GM08714 (cell line): Measurements from ENCODE around the gene ZBTB1.

ENCODE experiments used
- H3K4me3 ChIP-seq: fragments of 200-500 bp; sonication (Bioruptor generic); 2 replicates; pipeline ENCODE4 v1.5.1; 2014; ENCODE audit warnings: mild to moderate bottlenecking, low read length, inconsistent platforms
- ZNF274 ChIP-seq: IDR thresholded peaks from 2 replicates; pipeline ENCODE4 v1.6.1; 2012; ENCODE audit warnings: mild to moderate bottlenecking, low read depth, low read length

ZBTB1 gene

DNA sequence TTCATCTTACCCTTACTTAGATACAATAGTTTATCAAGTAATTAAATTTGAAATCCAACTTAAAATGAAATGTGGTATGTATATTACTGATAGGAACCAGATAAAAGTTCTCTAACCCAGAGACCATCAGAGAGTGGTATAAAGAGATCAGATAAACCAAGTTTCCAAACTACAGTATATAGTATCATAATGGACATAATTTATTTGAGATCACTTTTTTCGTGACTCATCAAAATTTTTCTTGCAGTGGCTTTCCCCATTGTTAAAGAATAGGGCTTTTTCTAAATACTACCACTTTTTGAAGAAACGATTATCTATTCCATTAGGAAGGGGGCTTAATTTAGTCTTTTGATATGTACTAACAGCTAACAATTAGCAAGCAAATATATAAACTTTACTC is 20.8 kb downstream of the ZBTB1 start:
- H3K4me3 ChIP-seq = no peak overlapping the region
- no peak for TF ChIP-seq ZNF274

DNA sequence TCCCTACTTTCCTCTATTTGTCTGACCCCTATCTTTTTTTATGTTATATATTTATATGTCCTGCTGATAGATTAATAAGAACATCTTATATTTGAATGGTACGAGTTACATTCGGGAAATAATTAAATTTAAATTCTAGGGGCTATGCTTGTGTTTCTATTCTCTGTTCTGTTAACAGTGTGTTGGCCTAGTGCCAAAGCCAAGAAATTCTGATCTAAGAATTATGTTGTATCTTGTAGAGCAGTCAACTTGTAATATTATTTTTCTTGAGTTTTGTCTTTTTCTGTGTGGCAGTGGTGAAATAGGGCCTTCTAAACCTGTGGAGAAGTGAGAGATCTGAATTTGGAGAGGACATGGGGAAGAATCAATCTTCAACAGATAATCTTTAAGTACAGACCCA is 27.0 kb downstream of the ZBTB1 start:
- H3K4me3 ChIP-seq = no peak overlapping the region
- no peak for TF ChIP-seq ZNF274

DNA sequence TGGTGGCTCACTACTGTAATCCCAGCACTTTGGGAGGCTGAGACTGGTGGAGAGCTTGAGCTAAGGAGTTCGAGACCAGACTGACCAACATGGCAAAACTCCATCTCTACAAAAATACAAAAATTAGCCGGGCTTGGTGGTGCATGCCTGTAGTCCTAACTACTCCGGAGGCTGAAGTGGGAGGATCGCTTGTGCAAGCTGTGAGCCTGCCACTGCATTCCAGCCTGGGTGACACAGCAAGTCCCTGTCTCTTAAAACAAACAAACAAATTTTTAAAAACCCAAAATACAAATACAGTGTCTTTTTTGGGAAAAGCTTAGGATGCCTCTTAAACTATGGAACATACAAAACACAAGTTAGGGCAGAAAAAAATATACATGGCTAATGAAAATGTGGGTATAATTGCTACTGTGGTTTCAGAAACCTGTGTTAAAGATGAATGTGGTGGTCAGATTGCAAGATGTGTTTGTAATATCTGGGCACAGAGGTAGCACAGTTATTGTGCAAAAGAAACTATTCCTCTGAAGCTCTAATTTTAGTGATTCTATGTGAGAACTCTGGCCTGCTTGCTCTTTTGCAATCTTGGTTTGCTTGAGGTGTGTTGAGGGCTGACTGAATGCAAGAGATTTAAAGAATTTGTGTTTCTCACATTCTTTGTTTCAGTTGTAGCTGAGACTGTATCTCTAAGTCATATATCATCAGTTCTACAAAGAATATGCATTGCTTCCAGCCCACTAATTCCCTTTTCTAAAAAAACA is 32.1 kb downstream of the ZBTB1 start:
- no peak overlapping the region for H3K4me3 ChIP-seq
- no peak for TF ChIP-seq ZNF274

DNA sequence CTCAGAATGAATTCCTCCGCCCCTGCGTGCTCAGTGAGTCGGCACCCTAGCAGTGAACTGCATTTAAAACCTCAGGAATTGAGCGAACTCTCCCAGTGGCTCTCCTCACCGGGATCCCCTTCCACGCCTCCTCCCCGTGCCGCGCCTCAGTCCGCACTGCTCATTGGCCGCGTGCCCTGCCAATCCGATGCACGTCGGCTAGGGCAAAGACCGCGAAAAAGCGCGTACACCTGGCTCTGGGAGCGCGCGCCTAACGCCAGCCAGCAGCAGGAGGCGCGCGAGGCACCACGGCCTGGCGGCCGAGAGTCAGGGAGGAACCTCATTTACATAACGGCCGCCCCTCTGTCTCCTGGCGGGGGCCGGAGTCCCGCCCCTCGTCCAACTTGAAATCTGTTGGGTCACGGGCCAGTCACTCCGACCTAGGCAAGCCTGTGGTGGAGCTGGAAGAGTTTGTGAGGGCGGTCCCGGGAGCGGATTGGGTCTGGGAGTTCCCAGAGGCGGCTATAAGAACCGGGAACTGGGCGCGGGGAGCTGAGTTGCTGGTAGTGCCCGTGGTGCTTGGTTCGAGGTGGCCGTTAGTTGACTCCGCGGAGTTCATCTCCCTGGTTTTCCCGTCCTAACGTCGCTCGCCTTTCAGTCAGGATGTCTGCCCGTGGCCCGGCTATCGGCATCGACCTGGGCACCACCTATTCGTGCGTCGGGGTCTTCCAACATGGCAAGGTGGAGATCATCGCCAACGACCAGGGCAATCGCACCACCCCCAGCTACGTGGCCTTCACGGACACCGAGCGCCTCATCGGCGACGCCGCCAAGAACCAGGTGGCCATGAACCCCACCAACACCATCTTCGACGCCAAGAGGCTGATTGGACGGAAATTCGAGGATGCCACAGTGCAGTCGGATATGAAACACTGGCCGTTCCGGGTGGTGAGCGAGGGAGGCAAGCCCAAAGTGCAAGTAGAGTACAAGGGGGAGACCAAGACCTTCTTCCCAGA is 35.9 kb downstream of the ZBTB1 start, which contains the start of gene HSPA2:
TSS of gene HSPA2 (plus strand) at position 534 of the 995 bp plus-strand sequence. CDS start at position 643, 109 bp downstream.
- peak within 1 kb of the TSS; percentile 69 for H3K4me3 ChIP-seq
- TF ChIP-seq ZNF274 = no peak

DNA sequence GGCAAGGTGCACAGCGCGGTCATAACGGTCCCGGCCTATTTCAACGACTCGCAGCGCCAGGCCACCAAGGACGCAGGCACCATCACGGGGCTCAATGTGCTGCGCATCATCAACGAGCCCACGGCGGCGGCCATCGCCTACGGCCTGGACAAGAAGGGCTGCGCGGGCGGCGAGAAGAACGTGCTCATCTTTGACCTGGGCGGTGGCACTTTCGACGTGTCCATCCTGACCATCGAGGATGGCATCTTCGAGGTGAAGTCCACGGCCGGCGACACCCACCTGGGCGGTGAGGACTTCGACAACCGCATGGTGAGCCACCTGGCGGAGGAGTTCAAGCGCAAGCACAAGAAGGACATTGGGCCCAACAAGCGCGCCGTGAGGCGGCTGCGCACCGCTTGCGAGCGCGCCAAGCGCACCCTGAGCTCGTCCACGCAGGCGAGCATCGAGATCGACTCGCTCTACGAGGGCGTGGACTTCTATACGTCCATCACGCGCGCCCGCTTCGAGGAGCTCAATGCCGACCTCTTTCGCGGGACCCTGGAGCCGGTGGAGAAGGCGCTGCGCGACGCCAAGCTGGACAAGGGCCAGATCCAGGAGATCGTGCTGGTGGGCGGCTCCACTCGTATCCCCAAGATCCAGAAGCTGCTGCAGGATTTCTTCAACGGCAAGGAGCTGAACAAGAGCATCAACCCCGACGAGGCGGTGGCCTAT is 36.8 kb downstream of the ZBTB1 start:
- no peak overlapping the region; the same call in 1 of the 2 replicates for H3K4me3 ChIP-seq
- no peak for TF ChIP-seq ZNF274

DNA sequence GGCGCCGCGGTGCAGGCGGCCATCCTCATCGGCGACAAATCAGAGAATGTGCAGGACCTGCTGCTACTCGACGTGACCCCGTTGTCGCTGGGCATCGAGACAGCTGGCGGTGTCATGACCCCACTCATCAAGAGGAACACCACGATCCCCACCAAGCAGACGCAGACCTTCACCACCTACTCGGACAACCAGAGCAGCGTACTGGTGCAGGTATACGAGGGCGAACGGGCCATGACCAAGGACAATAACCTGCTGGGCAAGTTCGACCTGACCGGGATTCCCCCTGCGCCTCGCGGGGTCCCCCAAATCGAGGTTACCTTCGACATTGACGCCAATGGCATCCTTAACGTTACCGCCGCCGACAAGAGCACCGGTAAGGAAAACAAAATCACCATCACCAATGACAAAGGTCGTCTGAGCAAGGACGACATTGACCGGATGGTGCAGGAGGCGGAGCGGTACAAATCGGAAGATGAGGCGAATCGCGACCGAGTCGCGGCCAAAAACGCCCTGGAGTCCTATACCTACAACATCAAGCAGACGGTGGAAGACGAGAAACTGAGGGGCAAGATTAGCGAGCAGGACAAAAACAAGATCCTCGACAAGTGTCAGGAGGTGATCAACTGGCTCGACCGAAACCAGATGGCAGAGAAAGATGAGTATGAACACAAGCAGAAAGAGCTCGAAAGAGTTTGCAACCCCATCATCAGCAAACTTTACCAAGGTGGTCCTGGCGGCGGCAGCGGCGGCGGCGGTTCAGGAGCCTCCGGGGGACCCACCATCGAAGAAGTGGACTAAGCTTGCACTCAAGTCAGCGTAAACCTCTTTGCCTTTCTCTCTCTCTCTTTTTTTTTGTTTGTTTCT is 37.6 kb downstream of the ZBTB1 start:
- peak overlapping the region; percentile 25 for H3K4me3 ChIP-seq
- no peak for TF ChIP-seq ZNF274

DNA sequence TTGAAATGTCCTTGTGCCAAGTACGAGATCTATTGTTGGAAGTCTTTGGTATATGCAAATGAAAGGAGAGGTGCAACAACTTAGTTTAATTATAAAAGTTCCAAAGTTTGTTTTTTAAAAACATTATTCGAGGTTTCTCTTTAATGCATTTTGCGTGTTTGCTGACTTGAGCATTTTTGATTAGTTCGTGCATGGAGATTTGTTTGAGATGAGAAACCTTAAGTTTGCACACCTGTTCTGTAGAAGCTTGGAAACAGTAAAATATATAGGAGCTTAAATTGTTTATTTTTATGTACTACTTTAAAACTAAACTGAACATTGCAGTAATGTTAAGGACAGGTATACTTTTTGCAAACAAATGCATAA is 38.2 kb downstream of the ZBTB1 start:
- TF ChIP-seq ZNF274 = no peak
- H3K4me3 ChIP-seq = peak overlapping the region; percentile 25; the same call in 1 of the 2 replicates

DNA sequence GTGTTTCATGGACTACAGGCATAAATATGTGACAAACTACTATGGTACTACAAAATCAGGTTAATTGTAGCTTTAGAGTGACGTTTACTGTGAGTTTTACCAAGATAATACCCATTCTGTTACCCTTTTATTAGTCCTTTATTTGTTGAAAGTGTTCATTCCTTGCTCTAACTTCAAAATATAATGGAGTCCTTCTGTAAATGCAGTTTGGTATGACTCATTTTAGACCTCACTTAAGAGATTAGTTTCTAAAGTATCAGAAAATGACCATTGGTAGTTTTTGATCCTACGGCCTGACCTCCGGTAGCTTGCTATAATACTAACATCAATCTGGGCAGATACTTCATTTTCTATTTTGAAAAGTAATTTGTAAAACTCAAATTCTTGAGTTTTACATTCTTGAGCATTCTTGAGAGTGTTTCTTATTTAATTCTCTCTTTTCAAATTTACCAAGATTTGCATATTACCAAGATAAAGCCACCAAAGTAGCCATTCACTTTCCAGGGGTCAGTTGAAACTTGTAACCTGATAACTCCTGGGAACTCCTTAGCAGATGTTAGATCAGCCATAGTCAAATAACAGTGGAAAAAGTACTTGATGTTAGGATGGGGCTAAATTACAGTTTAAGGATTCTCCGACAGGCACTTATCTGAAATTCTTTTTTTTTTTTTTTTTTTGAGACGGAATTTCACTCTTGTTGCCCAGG is 40.2 kb downstream of the ZBTB1 start:
- TF ChIP-seq ZNF274 = no peak

DNA sequence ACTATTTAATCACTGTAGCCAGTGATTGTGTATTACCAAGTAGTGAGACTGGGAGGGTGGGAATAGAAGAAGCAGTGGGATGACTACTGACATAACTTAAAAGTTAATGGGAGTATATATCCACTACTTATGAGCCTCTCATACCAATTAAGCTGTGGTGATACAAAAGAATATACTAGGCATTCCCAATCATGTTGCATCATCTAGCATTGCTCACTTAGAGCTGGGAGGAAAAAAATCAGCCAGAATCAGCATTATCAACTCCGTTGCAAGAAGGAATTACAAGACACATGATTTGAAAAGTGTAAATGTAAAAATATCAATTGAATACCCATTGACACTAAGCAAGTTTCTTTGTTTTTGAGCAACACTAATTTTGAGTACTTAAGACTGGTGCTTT is 44.4 kb downstream of the ZBTB1 start:
- H3K4me3 ChIP-seq = no peak overlapping the region

More for the DNA sequence above, 40.2 kb downstream of the ZBTB1 start:
- no peak overlapping the region for H3K4me3 ChIP-seq

DNA sequence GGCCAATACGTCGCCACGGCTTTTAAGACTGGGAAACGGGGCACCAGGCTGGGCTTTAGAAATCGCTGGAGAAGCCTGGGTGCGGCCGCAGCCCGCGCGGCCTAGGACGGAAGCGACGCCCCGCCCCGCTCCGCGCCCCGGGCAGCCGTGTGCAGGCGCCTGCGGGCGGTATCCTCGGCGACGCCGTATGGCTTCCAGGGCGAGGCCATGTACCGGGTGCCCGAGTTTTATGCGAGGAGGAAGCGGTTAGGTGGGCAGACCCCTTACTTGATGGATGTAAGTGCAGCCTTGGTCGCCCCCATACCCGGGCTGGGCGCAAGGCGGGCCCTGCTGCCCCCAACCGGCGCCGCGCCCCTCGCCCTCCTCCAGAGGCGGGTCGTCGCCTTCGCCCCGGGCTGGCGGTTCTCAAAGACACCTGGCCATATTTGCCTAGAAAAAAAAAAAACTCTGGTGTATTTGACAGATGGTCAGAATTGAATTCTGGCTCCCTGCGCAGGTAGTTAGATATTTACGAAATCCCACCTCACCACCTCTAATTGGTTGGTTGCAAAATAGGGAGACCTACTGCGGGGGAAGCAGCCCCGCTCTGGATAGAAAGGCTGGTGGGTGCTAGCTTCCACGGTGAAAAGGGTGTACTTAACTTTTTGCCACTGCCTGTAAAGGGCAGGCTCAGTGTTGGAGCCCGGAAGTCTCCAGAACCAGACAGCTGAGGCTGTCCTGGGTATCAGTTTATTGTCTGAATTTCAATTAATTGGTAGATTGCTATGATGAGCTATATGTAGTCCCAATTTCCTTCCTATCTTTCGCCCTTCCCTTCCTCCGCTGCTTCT is 45.4 kb downstream of the ZBTB1 start, which contains the start of gene PPP1R36:
TSS of gene PPP1R36 (plus strand) at position 171 of the 830 bp plus-strand sequence. CDS start at position 208, 37 bp downstream.
- TF ChIP-seq ZNF274 = no peak
- no peak within 1 kb of the TSS; the same call in 1 of the 2 replicates for H3K4me3 ChIP-seq

More for the DNA sequence above, 44.4 kb downstream of the ZBTB1 start:
- TF ChIP-seq ZNF274 = no peak

DNA sequence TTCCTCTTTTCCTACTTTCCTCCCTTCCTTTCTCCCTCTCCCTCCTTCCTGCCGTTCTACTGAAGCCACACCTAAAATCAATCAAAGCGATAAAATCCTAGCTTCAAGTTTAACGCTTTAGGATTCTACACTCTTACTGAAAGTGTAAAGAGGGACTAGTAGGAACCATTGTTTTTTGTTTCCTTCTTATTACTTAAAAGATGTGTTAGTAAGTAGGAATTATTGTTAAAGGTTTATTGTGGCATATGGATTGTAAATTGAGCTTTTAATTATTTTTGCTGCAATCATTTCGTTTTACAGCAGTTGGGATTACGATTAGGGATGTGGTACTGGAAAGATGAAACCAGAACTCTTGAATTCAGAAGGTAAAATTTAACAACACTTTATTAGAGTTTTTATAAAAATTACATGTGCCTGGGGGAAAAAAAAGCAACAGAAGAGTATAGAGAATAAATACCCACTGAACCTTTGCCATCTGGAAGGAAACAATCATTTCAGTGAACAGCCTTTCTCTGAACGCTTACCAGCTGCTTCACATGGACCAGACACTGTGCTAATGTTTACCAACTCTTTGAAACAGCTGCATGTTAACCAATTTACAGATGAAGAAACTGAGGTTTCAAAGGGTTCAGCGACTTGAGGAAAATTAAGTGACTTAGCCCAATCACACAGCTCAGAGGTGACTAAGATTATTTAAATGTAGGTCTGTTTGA is 46.2 kb downstream of the ZBTB1 start:
- TF ChIP-seq ZNF274 = no peak

DNA sequence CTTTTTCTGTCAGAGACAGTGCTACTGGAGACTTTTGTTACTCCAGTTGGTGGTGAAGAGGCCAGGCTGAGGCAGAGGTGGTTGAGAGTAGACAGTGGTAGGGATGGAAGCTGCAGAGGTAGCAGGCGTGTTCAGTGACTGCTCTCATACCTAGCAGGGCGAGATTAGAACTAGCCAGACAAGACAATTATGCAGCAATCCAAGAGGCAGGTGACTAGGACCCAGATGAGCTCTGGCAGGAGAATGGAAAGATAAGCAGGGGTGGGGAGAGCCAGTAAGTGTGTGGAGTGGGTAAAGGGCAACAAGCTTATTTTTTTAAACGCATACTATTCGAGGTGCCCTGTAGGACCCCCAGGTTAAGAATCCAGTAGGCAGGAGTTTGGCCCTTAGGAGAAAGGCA is 50.0 kb downstream of the ZBTB1 start:
- no peak for TF ChIP-seq ZNF274
- H3K4me3 ChIP-seq = no peak overlapping the region

More for the DNA sequence above, 46.2 kb downstream of the ZBTB1 start:
- H3K4me3 ChIP-seq = no peak overlapping the region
